GM23248 (cell line): ENCODE measurements around the gene ERC1. TPM values are rescaled to one million over a fixed set of nuclear protein-coding genes. Genes with fewer than 3 reads are reported as not detected.

ENCODE experiments used
- DNase-seq: peaks from one replicate; pipeline ENCODE4 v3.0.0-alpha.2; 2015
- H2AFZ ChIP-seq: fragments of 200-600 bp; sonication (generic); 2 replicates; pipeline ENCODE4 v1.6.1; 2016; ENCODE audit warnings: antibody characterized with exemption
- H3F3A ChIP-seq: fragments of 200-600 bp; sonication (generic); 2 replicates; pipeline ENCODE4 v1.6.1; 2016; ENCODE audit warnings: mild to moderate bottlenecking, antibody characterized with exemption, mixed run types; ENCODE audit not compliant: insufficient read depth
- H3K27ac ChIP-seq: fragments of 200-600 bp; sonication (generic); 2 replicates; pipeline ENCODE4 v1.5.1; 2016; ENCODE audit warnings: mild to moderate bottlenecking
- H3K27me3 ChIP-seq: fragments of 200-600 bp; sonication (generic); replicated peaks from 2 replicates; pipeline ENCODE4 v1.6.1; 2016; ENCODE audit warnings: mild to moderate bottlenecking; ENCODE audit not compliant: insufficient read depth
- H3K36me3 ChIP-seq: fragments of 200-600 bp; sonication (generic); 2 replicates; pipeline ENCODE4 v1.6.1; 2016; ENCODE audit warnings: low read depth, mild to moderate bottlenecking
- H3K4me1 ChIP-seq: fragments of 200-600 bp; sonication (generic); 2 replicates; pipeline ENCODE4 v1.6.1; 2016; ENCODE audit warnings: mild to moderate bottlenecking; ENCODE audit not compliant: insufficient read depth
- H3K4me2 ChIP-seq: fragments of 200-600 bp; sonication (generic); one replicate; pipeline ENCODE4 v1.6.1; 2016; ENCODE audit warnings: mild to moderate bottlenecking; ENCODE audit not compliant: unreplicated experiment
- H3K4me3 ChIP-seq: fragments of 200-600 bp; sonication (generic); 2 replicates; pipeline ENCODE4 v1.5.1; 2016; ENCODE audit warnings: mild to moderate bottlenecking
- H3K79me2 ChIP-seq: fragments of 200-600 bp; sonication (generic); 2 replicates; pipeline ENCODE4 v1.6.1; 2016; ENCODE audit warnings: mild to moderate bottlenecking; ENCODE audit not compliant: insufficient read depth
- H3K9ac ChIP-seq: fragments of 200-600 bp; sonication (generic); 2 replicates; pipeline ENCODE4 v1.6.1; 2016; ENCODE audit warnings: mild to moderate bottlenecking
- H3K9me2 ChIP-seq: fragments of 200-600 bp; sonication (generic); 2 replicates; pipeline ENCODE4 v1.6.1; 2016; ENCODE audit warnings: mixed run types, mild to moderate bottlenecking, moderate library complexity; ENCODE audit not compliant: insufficient read depth
- H3K9me3 ChIP-seq: fragments of 200-600 bp; sonication (generic); one replicate; pipeline ENCODE4 v1.6.1; 2017; ENCODE audit warnings: low read depth
- H4K20me1 ChIP-seq: fragments of 200-600 bp; sonication (generic); 2 replicates; pipeline ENCODE4 v1.6.0; 2016; ENCODE audit not compliant: insufficient read depth
- EZH2 ChIP-seq: fragments of 200-600 bp; sonication (generic); IDR thresholded peaks from 2 replicates; pipeline ENCODE4 v1.6.1; 2018; ENCODE audit warnings: antibody characterized with exemption, mild to moderate bottlenecking; ENCODE audit not compliant: insufficient read depth, poor library complexity, severe bottlenecking
- EZH2phosphoT487 ChIP-seq: fragments of 200-600 bp; sonication (generic); IDR thresholded peaks from 2 replicates; pipeline ENCODE4 v1.6.1; 2018; ENCODE audit warnings: antibody characterized with exemption, moderate library complexity, mild to moderate bottlenecking, low read depth; ENCODE audit not compliant: insufficient read depth
- WGBS, 2 experiments: methylation state at CpG; one replicate each; pipeline ENCODE4 v1.1.6; 2015 to 2017; ENCODE audit warnings: low lambda C conversion rate in 2 of 2, low coverage in 1 of 2; ENCODE audit errors: missing lambda C conversion rate in 2 of 2; 5-methylcytosine and 5-hydroxymethylcytosine counted together
- in situ Hi-C: fragments of 300-500 bp; cut with MboI; formaldehyde crosslinking; loops from 2 replicates; pipeline ENCODE4 v1.15.0; 2020
- polyA plus RNA-seq: library from polyadenylated mRNA; unstranded; fragments of >200 nt; fragmentation: Nextera tagmentation; extraction: Ambion mirVana; gene quantifications from 2 replicates; pipeline ENCODE4 v1.2.1, GENCODE V29; 2016
- total RNA-seq: library from RNA; depleted of rRNA; stranded (reverse); fragments of >200 nt; shearing (Covaris generic); gene quantifications from 2 replicates; pipeline ENCODE4 v1.2.3, GENCODE V29; 2014

ERC1 gene
- total and polyA plus RNA-seq, 2 experiments from 2014 or later = 21.5 to 23.3 TPM

DNA sequence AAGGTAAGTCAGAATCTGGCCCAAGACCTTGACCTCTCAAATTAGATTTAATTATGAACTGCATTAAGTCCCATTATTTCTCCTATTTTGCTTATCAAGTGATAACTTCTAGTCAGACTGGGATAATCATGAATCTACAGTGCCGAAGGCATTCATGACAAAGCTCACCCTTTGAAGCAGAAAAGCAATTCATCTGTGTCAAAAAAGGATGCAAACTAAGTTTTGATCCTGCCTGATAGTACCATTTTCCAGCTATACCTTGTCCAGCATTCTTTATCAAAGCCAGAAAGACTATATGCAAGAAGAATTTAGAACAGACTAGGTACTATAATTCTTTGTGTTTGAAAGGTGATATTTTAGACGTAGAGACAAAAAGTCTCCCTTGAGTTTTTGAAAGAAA, 335.2 kb downstream of the ERC1 start:
- H3K9ac ChIP-seq = no peak overlapping the region
- no peaks in the 10 kb centered on the region for H3K9me2 ChIP-seq
- TF ChIP-seq EZH2phosphoT487 (no peak), EZH2 (no peak)
- in situ Hi-C loops = no loop called here
- 96 to 98% methylated on average over 2 of the region's 2 CpGs for WGBS, 2 experiments
- no peaks in the 10 kb centered on the region for H4K20me1 ChIP-seq
- H3K4me3 ChIP-seq = no peak overlapping the region
- H3K9me3 ChIP-seq = no peaks in the 10 kb centered on the region
- DNase-seq = no peak
- no peaks in the 10 kb centered on the region for H3F3A ChIP-seq
- H2AFZ ChIP-seq = no peak overlapping the region
- H3K4me1 ChIP-seq = no peaks in the 10 kb centered on the region
- H3K27me3 ChIP-seq = no peaks in the 10 kb centered on the region
- 0 out of 2 replicates have a peak, but pooled peaks cover 1% of the 10 kb centered on the region for H3K79me2 ChIP-seq
- no peaks in the 10 kb centered on the region for H3K36me3 ChIP-seq
- H3K4me2 ChIP-seq = no peak overlapping the region
- no peak overlapping the region for H3K27ac ChIP-seq

DNA sequence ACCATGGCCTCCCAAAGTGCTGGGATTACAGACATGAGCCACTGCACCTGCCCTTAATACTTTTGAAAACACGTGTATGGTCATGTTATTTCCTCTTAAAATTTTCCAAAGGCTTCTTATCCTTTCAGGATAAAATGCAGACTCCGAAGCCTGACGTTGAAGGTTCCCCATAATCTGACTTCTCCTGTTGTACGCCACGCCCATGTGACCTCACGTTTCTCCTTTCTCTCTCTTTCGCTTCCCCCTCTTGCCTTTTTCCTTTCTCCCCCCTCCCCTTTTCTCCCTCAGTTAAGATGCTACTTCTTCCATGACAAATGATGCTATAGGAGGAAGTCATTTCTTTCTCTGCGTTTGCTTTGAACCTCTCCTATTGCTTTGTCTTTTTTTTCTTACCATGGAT, 337.4 kb downstream of the ERC1 start:
- Histone ChIP-seq H3K4me2 (no peak overlapping the region), H3F3A (no peaks in the 10 kb centered on the region), H3K4me3 (no peak overlapping the region), H3K36me3 (no peaks in the 10 kb centered on the region), H3K27me3 (no peaks in the 10 kb centered on the region), H3K9me2 (no peaks in the 10 kb centered on the region), H3K27ac (no peak overlapping the region), H3K9ac (no peak overlapping the region), H3K4me1 (no peaks in the 10 kb centered on the region), H3K9me3 (no peaks in the 10 kb centered on the region), H4K20me1 (no peaks in the 10 kb centered on the region), H3K79me2 (no peaks in the 10 kb centered on the region), H2AFZ (no peak overlapping the region)
- TF ChIP-seq EZH2phosphoT487 (no peak), EZH2 (no peak)
- DNase-seq = no peak
- in situ Hi-C loops = no loop called here
- WGBS, 2 experiments = 88% methylated on average over 8 of the region's 8 CpGs

DNA sequence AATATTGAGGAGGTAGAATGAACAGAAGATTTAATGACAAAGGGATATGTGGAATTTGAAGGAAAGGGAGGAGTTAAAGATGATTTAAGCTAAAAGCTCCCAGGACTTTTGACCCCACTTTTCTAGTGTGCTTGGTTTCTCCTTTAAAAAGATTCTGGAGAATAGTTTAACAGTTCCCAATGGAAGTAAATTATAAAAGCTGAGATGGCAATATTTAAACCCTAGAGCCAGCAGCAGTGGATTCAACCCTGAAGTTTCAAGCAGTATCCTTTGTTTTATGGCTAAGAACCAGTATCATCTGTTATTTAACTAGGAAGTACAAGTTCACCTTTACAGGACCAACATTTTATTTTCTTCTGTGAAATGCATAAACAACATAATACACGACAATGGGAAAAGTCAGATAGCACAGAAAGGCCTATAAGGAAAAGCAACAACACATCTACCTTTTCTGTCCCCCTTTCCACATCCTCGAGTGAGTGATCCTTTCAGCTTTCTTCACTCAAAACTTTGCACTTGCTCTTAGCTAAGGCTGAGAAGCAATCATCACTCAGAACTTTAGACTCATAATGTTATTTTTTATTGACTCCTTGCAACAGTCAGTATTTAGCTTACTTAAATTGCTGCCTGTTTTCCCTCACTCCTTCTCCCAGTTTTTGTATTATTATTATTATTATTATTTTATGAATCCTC, 338.9 kb downstream of the ERC1 start:
- no peaks in the 10 kb centered on the region for H3K36me3 ChIP-seq
- H3K4me3 ChIP-seq = no peak overlapping the region
- H3K27ac ChIP-seq = no peak overlapping the region
- no peaks in the 10 kb centered on the region for H3F3A ChIP-seq
- in situ Hi-C loops = no loop called here
- H3K9ac ChIP-seq = no peak overlapping the region
- no peak overlapping the region for H3K4me2 ChIP-seq
- no peak overlapping the region for H2AFZ ChIP-seq
- H3K27me3 ChIP-seq = no peaks in the 10 kb centered on the region
- no peak for DNase-seq
- 94 to 96% methylated on average over 2 of the region's 2 CpGs for WGBS, 2 experiments
- H3K9me2 ChIP-seq = no peaks in the 10 kb centered on the region
- no peaks in the 10 kb centered on the region for H3K9me3 ChIP-seq
- H4K20me1 ChIP-seq = no peaks in the 10 kb centered on the region
- H3K79me2 ChIP-seq = peaks cover 12% of the 10 kb centered on the region
- no peak for TF ChIP-seq EZH2phosphoT487
- TF ChIP-seq EZH2 = no peak
- no peaks in the 10 kb centered on the region for H3K4me1 ChIP-seq

DNA sequence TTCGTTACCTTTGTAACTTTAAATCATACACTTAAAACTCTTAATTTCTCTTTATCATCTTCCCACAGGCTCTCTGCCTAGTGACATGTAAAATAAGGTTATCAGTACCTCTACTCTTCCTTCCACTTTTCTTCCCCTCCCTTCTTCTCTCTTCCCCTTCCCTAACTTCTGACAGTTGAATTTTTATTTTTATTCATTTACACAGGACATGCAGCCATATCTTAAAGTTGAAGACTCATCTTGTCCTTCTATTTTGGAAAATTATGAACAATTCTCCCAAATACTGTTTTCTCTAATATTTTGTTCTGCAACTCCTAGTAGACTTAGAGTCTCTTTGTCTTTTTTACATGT, 339.4 kb downstream of the ERC1 start:
- Histone ChIP-seq H3K27ac (no peak overlapping the region), H3K4me3 (no peak overlapping the region), H3K9me3 (no peaks in the 10 kb centered on the region), H3F3A (no peaks in the 10 kb centered on the region), H3K36me3 (no peaks in the 10 kb centered on the region), H3K4me2 (no peak overlapping the region), H3K9ac (no peak overlapping the region), H3K4me1 (no peaks in the 10 kb centered on the region), H4K20me1 (no peaks in the 10 kb centered on the region), H3K9me2 (no peaks in the 10 kb centered on the region), H2AFZ (no peak overlapping the region), H3K27me3 (no peaks in the 10 kb centered on the region), H3K79me2 (peaks cover 18% of the 10 kb centered on the region)
- TF ChIP-seq EZH2 (no peak), EZH2phosphoT487 (no peak)
- WGBS, 2 experiments = 92 to 94% methylated on average over 1 of the region's 1 CpG
- no peak for DNase-seq
- in situ Hi-C loops = no loop called here

DNA sequence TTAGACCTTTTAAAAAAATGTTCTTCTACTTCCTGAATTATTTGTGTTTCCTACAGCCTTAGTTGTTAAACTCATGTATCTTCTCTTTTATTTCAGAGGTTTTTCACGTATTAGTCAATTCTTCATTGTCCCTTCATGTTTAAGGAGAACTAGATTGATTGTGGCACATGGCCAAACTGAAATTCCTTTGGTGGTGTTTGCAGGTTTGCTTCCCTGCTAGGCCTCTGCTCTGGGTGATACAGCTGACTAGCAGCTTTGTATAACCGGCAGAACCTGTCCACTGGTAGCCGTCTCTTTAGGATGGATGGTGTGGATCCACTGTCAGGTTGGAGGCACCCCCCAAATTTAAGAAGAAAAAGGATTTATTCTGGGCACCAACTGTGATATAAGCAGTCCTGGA, 341.3 kb downstream of the ERC1 start:
- in situ Hi-C loops = no loop called here
- no peaks in the 10 kb centered on the region for H3K36me3 ChIP-seq
- no peak overlapping the region for H3K9ac ChIP-seq
- H3K4me2 ChIP-seq = no peak overlapping the region
- no peaks in the 10 kb centered on the region for H3K9me2 ChIP-seq
- WGBS, 2 experiments = 68 to 69% methylated on average over 3 of the region's 3 CpGs
- H3K79me2 ChIP-seq = peaks cover 32% of the 10 kb centered on the region
- H3K27ac ChIP-seq = no peak overlapping the region
- H3F3A ChIP-seq = no peaks in the 10 kb centered on the region
- DNase-seq = no peak
- TF ChIP-seq EZH2phosphoT487 (no peak), EZH2 (no peak)
- no peak overlapping the region for H2AFZ ChIP-seq
- no peaks in the 10 kb centered on the region for H3K9me3 ChIP-seq
- H3K27me3 ChIP-seq = no peaks in the 10 kb centered on the region
- no peaks in the 10 kb centered on the region for H4K20me1 ChIP-seq
- H3K4me3 ChIP-seq = no peak overlapping the region
- no peaks in the 10 kb centered on the region for H3K4me1 ChIP-seq
